ENCODE measurements around the gene ARF6.
"Not testable (repeated sequence)": the region's sequence is repeated elsewhere in the genome, so short reads cannot be mapped to it uniquely, and the experiment has no call there.

ARF6 gene

GRCh38 chr14:49892636-49893308 is at the start of gene ARF6:
ARF6 (plus strand) TSS chr14:49893082; CDS start chr14:49893737, 655 bp downstream.
- peak; percentile 93 to 94 for DNase-seq (ENCODE audit: low read depth in 2 of 2)

DNA sequence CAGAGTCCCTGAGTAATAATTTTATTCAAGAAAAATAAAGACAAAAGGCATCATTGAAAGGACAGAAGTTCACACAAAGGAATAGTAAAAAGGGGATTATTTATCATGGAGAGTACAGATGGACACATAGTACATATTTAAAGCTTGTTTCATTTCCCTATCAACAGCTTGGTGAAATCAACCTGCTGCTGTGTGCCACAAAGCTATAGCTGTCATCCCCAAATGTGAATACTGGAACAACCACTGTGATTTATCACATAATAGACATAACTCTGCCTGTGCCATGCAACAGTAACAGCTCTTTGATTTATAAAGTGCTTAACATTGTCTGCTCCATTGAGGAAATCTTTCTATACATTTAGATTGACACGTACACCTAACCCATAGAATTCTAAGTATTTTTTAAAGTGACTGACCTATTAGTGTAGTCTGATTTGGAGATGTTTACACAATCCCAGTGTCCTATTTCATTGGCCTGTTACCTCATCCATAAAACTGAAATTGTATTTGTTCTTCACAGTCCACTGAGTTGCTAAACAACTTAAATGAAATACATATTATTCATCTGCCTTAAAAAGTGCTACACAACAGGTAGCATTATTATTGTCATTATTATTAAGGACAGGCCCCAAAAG is 43.6 kb upstream of the ARF6 start:
- no peak for DNase-seq (ENCODE audit: low read depth in 2 of 2)

DNA sequence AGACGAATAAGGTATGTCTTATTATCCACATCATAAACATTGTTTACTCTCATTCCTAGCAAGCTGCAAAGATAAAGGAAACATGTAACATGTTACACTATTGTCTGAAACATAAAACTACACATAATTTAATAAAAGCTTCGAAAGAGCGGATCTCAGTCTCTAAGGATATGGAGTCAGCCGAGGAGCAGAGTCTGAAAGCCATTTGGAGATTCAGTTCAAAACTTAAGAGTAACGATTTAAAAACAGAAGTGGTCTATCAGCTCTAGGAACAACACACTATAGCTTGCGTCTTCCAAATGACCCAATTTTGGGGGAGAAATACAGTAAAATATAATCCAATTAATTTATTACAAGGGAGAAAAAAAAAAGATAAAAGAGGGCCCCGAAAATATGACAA is 41.1 kb upstream of the ARF6 start:
- DNase-seq (ENCODE audit: low read depth in 2 of 2), result no peak

- DNase-seq (ENCODE audit: low read depth in 2 of 2), result peak; percentile 80 to 82
Observed at GRCh38 chr14:49852301-49853157, 40.4 kb upstream of the ARF6 start, which contains the start of gene NEMF. NEMF (minus strand) TSS chr14:49852788; CDS start chr14:49852753, 35 bp downstream.

- DNase-seq (ENCODE audit: low read depth in 2 of 2), result no peak
Observed at GRCh38 chr14:49853158-49853477, 39.8 kb upstream of the ARF6 start.

- DNase-seq (ENCODE audit: low read depth in 2 of 2), result peak; percentile 58 to 66
Observed at GRCh38 chr14:49853572-49854375, 39.1 kb upstream of the ARF6 start.

DNA sequence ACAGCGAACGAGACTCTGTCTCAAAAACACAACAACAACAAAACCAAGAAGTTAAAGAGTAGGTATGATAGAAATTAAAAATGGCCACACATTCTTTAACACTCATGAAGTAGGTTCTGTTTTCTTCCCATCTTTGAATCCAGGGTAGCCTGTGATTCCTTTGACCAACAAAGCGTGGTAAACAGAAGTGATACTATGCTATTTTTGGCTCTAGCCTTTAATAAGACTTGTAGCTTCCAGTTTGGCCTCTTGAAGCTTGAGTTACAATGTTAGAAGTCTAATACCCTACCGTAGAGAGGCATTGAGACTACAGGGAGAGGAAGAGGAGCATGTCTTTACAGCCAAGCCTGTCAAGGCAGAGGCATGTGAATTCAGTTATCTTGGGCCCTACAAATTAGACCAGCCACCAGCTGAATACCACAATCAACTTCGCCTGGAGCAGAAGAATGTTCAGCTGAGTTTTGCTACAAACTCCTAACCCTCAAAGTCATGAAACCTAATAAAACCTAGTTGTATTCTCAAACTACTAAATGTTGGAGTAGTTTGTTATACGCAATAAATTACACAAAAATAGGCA is 35.4 kb upstream of the ARF6 start:
- DNase-seq (ENCODE audit: low read depth in 2 of 2), result no peak

GRCh38 chr14:49858383-49858782 is 34.5 kb upstream of the ARF6 start:
- DNase-seq (ENCODE audit: low read depth in 2 of 2), result no peak

GRCh38 chr14:49860988-49861698 is 31.7 kb upstream of the ARF6 start:
- DNase-seq (ENCODE audit: low read depth in 2 of 2), result no peak

DNA sequence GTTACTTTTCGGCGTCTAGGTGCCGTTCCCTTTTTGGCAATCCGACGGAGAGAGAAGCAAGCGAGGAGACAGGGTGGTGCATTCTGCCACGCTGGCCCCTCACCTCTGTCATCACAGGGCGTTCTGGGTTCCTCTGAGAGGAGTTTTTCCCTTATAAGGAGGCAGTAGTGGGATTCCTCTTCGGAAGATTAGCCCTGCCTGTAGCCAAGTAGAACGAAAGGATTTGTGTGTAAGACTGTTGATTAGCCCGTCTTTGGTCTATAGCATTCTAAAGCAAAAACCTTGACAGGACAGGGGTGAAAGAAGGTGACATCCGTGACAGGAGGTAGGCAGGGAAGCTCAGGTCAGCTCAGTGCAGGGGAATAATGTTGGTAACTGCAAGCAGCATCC is 31.2 kb upstream of the ARF6 start:
- peak; percentile 90 to 91 for DNase-seq (ENCODE audit: low read depth in 2 of 2)

GRCh38 chr14:49862089-49862673 is 30.7 kb upstream of the ARF6 start:
- DNase-seq (ENCODE audit: low read depth in 2 of 2), result peak; percentile 79 to 82

DNA sequence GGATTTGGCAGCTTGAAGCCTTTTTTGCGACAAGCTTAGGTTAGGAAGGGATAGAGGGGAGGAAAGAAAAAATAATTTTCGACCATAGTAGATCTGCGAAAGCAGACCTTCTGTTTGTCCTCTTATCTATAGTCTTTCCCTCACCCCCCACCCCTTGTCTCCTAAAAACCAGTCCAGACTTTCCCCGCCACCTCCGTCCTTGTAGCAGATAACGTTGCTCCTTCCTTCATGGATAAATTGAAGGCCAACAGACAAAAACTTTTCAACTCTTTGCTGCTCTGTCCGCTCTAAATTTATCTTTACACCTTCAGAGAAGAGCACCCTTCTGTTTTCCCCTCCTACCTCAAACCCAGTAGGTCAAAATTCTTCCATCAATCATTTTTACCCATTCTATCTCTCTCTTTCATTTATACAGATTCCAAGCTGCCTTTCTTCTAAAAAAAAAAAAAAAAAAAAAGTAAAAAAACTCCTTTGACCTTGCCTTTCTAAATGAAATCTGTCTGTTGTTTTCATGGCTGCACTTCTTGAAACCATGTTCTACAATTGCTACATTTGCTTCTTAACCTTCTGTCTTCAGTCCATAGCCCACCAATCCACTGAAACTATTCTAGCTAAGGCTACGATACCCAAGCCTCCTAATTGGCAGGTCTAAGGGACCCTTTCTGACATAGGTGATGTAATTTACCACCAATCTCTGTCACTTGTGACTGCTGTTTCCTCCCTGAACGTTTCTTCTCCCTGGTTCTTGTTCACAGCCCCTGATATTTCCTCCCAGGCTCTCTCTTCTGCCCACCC is 29.2 kb upstream of the ARF6 start:
- no peak for DNase-seq (ENCODE audit: low read depth in 2 of 2)

GRCh38 chr14:49865431-49865859 is 27.4 kb upstream of the ARF6 start:
- DNase-seq (ENCODE audit: low read depth in 2 of 2), result peak in 1 of 2 experiments; percentile 29

- DNase-seq (ENCODE audit: low read depth in 2 of 2), result peak; percentile 76
Observed at GRCh38 chr14:49867831-49868719, 24.8 kb upstream of the ARF6 start.

DNA sequence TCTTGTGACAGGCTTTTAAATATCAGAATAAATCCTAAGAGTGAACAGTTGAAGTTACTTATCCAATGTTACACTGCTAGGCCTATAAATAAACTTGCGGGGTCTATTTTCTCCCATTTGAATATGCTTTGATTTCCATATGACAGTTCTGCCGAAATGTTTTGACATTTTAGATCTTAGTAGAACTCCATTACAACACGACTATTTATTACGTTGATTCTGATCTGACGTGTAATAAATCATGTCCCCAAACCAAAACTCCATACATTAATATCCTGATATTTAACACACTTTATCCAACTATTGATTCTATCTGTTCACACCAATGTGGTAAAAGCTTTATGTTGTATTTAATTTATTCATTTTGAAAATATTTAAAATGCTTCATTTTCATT is 24.2 kb upstream of the ARF6 start:
- DNase-seq (ENCODE audit: low read depth in 2 of 2), result no peak

DNA sequence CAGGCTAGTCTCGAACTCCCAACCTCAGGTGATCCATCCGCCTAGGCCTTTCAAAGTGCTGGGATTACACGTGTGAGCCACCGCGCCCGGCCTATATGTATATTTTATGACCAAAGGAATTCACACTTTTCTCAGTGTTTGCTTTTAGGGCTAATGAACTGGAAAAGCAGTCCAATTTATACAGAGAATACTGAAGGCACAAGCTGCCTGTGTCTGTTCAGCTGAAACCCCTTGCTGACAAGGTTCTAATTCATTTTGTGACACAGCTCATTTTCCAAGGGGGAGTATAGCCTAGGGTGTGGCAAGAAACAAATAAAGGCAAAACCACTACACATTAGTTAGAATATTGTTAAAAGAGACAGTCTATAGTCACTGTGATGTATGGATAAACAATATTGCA is 22.0 kb upstream of the ARF6 start:
- no peak for DNase-seq (ENCODE audit: low read depth in 2 of 2)

DNA sequence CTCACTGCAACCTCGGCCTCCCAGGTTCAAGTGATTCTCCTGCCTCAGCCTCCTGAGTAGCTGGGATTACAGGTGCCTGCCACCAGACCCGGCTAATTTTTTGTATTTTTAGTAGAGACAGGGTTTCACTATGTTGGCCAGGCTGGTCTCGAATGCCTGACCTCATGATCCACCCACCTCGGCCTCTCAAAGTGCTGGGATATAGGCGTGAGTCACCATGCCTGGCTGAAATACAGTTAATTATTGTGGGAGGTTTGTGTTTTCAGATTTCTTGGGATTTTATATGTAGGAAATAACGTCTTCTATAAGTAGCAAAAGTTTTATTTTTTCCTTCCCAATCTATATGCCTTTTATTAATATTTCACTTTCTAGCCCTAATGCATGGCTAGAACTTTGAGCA is 19.3 kb upstream of the ARF6 start:
- DNase-seq (ENCODE audit: low read depth in 2 of 2), result not testable (repeated sequence)

GRCh38 chr14:49875640-49876198 is 17.2 kb upstream of the ARF6 start:
- no peak for DNase-seq (ENCODE audit: low read depth in 2 of 2)

All from fibroblast of skin of left quadriceps (primary cell).